NT2/D1 (cell line): Measurements from ENCODE around the gene SLC26A9.

Experiments used
- DNase-seq: peaks from one replicate; pipeline ENCODE4 v3.0.0-alpha.2; 2011; ENCODE audit warnings: low read depth, low spot score
- H3K27me3 ChIP-seq: 2 replicates; pipeline ENCODE4 v1.6.0; 2011; ENCODE audit warnings: mild to moderate bottlenecking; ENCODE audit not compliant: insufficient read length, insufficient read depth
- H3K36me3 ChIP-seq: 2 replicates; pipeline ENCODE4 v1.6.1; 2011; ENCODE audit warnings: mild to moderate bottlenecking, low read length, mixed read lengths; ENCODE audit not compliant: insufficient read depth, insufficient read length
- H3K4me1 ChIP-seq: 2 replicates; pipeline ENCODE4 v1.5.1; 2011; ENCODE audit not compliant: insufficient read depth, insufficient read length
- H3K4me3 ChIP-seq: 2 replicates; pipeline ENCODE4 v1.5.1; 2011; ENCODE audit warnings: low read depth; ENCODE audit not compliant: insufficient read length
- H3K9ac ChIP-seq: 2 replicates; pipeline ENCODE4 v1.6.0; 2011; ENCODE audit warnings: low read depth; ENCODE audit not compliant: insufficient read length
- H3K9me3 ChIP-seq: 2 replicates; pipeline ENCODE4 v1.5.1; 2011; ENCODE audit warnings: mild to moderate bottlenecking, low read length; ENCODE audit not compliant: insufficient read depth
- SUZ12 ChIP-seq: IDR thresholded peaks from 2 replicates; pipeline ENCODE4 v1.6.1; 2011; ENCODE audit not compliant: insufficient read length, insufficient read depth; ENCODE audit errors: extremely low read depth
- YY1 ChIP-seq: IDR thresholded peaks from 2 replicates; pipeline ENCODE4 v1.6.1; 2011; ENCODE audit not compliant: insufficient read length, insufficient read depth
- ZNF274 ChIP-seq: IDR thresholded peaks from 2 replicates; pipeline ENCODE4 v1.6.1; 2011; ENCODE audit warnings: mild to moderate bottlenecking, low read depth, low read length

The SLC26A9 gene, protein sequence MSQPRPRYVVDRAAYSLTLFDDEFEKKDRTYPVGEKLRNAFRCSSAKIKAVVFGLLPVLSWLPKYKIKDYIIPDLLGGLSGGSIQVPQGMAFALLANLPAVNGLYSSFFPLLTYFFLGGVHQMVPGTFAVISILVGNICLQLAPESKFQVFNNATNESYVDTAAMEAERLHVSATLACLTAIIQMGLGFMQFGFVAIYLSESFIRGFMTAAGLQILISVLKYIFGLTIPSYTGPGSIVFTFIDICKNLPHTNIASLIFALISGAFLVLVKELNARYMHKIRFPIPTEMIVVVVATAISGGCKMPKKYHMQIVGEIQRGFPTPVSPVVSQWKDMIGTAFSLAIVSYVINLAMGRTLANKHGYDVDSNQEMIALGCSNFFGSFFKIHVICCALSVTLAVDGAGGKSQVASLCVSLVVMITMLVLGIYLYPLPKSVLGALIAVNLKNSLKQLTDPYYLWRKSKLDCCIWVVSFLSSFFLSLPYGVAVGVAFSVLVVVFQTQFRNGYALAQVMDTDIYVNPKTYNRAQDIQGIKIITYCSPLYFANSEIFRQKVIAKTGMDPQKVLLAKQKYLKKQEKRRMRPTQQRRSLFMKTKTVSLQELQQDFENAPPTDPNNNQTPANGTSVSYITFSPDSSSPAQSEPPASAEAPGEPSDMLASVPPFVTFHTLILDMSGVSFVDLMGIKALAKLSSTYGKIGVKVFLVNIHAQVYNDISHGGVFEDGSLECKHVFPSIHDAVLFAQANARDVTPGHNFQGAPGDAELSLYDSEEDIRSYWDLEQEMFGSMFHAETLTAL

GRCh38 chr1:205943245-205943644, at the start of gene SLC26A9:
SLC26A9 (minus strand) TSS chr1:205943456; CDS start chr1:205935820, 7,636 bp downstream.
- no peak within 1 kb of the TSS for H3K4me3 ChIP-seq
- peaks cover 22% of the 10 kb centered on the region for H3K4me1 ChIP-seq
- H3K9me3 ChIP-seq = no peaks in the 10 kb centered on the region
- DNase-seq = no peak
- H3K36me3 ChIP-seq = no peaks in the 10 kb centered on the region
- TF ChIP-seq ZNF274 = no peak
- peaks cover 8% of the 10 kb centered on the region for H3K27me3 ChIP-seq
- H3K9ac ChIP-seq = no peak within 1 kb of the TSS

DNA sequence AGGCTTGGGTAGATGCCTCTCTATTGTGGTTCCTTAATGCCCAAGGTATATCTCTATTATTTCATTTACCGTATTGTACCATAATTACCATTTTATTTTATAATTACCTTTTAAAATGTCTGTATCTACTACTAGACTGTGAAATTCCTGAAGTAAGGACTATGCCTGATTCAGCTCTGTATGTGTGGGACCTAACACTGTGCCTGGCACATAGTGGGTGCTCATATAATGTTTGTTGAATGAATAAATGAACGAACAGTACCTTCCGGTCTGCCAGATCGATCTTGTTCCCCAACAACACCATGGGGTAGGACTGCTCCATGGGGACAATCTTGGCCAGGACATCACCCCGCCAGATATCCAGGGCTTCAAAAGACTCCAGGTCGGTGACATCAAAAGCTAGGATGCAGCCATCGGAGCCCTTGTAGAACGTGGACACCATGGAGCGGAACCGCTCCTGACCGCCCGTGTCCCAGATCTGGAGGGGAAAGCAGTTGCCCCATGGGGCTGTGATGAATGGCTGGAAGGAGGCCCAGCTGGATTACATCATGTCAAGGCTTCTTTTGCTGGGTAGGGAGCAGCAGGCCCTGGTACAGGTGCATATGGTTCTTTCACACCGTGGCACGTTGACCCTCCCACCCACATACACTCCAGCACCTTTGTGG, 49.1 kb upstream of the SLC26A9 start:
- no peak overlapping the region for H3K9ac ChIP-seq
- H3K4me1 ChIP-seq = peaks cover 5% of the 10 kb centered on the region
- DNase-seq = no peak
- H3K9me3 ChIP-seq = no peaks in the 10 kb centered on the region
- H3K36me3 ChIP-seq = peaks cover 18% of the 10 kb centered on the region
- no peak for TF ChIP-seq ZNF274
- no peak for TF ChIP-seq YY1
- no peak for TF ChIP-seq SUZ12
- H3K4me3 ChIP-seq = no peak overlapping the region
- no peaks in the 10 kb centered on the region for H3K27me3 ChIP-seq

DNA sequence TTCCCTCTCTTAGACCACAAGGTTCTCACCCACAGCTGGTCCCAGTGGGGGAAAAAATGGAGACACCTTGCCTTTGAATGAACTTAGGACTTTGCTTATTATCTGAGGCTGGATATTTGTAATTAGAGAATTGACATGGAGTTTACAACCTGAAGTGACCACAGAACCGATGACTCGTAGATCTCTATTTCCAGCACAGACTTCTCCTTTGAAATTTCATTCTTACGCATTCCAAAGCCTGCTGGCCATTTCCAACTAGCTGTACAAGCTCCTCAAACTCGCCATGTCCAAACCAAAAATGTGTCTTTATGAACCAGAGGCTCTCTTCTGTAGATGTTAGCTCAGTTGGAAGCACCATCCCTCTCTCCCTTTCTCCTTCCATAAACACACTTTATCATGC, 48.0 kb upstream of the SLC26A9 start:
- Histone ChIP-seq H3K36me3 (peaks cover 18% of the 10 kb centered on the region), H3K9ac (no peak overlapping the region), H3K4me3 (no peak overlapping the region), H3K9me3 (no peaks in the 10 kb centered on the region), H3K27me3 (no peaks in the 10 kb centered on the region), H3K4me1 (peaks cover 5% of the 10 kb centered on the region)
- TF ChIP-seq YY1 = no peak
- no peak for TF ChIP-seq SUZ12
- TF ChIP-seq ZNF274 = no peak
- DNase-seq = no peak

- H3K36me3 ChIP-seq = peaks cover 18% of the 10 kb centered on the region
- peaks cover 5% of the 10 kb centered on the region for H3K4me1 ChIP-seq
- TF ChIP-seq YY1 (no peak), SUZ12 (no peak), ZNF274 (no peak)
- no peaks in the 10 kb centered on the region for H3K27me3 ChIP-seq
- no peaks in the 10 kb centered on the region for H3K9me3 ChIP-seq
- DNase-seq = no peak
- no peak overlapping the region for H3K4me3 ChIP-seq
- H3K9ac ChIP-seq = no peak overlapping the region
These were observed 47.0 kb upstream of the SLC26A9 start for GRCh38 chr1:205990226-205990625.

DNA sequence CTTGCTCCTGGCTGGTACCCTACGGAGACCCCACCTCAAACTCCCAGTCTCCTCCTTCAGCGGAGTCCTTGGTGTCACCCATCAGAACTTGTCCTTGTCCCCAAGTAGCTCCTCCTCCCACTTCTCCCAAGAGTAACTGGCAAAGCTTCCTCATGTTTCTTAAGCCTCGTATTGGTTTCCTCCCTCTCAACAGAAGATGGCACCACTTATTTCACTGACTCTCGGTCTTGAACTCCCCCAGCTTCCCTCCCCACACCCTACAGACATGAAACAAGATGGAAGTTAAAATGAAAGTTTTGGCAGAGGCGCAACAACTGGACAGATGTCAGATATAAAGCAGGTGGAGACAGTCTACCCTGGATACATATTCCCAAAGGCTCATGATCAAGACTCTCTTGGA, 46.5 kb upstream of the SLC26A9 start:
- DNase-seq = no peak
- Histone ChIP-seq H3K27me3 (no peaks in the 10 kb centered on the region), H3K9me3 (no peaks in the 10 kb centered on the region), H3K4me3 (no peak overlapping the region), H3K4me1 (peaks cover 5% of the 10 kb centered on the region), H3K9ac (no peak overlapping the region), H3K36me3 (peaks cover 18% of the 10 kb centered on the region)
- TF ChIP-seq SUZ12 = no peak
- TF ChIP-seq ZNF274 = no peak
- TF ChIP-seq YY1 = no peak

DNA sequence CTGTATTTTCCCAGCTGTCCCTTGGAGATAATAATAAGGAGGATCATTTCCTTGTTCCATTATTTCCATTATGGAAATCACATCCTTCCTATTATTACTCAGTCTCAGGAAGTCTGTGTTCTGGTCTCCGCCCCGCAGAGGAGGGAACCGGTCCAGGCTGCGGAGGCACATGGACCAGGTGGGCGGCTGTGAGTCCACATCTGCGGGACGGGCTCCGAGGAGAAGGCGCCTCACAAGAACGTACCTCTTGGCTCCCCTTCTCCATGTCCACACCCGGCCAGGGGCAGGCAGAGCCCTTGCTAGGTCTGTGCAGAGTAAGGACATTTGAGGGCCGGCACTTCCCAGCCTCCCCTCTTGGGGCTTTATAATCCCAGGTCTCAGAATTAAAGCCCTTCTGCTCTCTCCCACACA, 45.3 kb upstream of the SLC26A9 start:
- no peak overlapping the region for H3K4me3 ChIP-seq
- peaks cover 17% of the 10 kb centered on the region for H3K36me3 ChIP-seq
- no peaks in the 10 kb centered on the region for H3K9me3 ChIP-seq
- DNase-seq = no peak
- TF ChIP-seq ZNF274 (no peak), YY1 (no peak), SUZ12 (no peak)
- H3K27me3 ChIP-seq = no peaks in the 10 kb centered on the region
- peaks cover 11% of the 10 kb centered on the region for H3K4me1 ChIP-seq
- H3K9ac ChIP-seq = no peak overlapping the region

DNA sequence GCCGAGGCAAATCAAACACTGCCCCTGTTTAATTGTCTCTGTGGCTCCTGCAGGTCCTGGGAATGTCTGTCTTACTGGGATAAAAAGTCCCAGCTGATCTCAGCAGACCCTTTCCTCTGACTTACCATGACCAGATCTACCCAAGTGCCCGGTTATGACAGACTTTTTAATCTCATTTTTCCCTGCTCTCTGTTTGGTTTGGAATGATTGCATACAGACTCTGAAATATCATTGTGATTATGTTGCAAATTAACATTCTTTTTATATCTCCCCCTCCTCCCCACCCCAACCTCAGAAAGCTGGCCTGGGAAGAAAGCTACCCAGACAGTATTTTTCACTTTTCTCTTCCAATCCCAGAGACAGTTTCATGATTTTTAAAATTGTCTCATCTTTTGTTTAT, 43.6 kb upstream of the SLC26A9 start:
- Histone ChIP-seq H3K9ac (no peak overlapping the region), H3K9me3 (no peaks in the 10 kb centered on the region), H3K4me3 (no peak overlapping the region), H3K36me3 (peaks cover 10% of the 10 kb centered on the region), H3K4me1 (peaks cover 11% of the 10 kb centered on the region), H3K27me3 (no peaks in the 10 kb centered on the region)
- DNase-seq = no peak
- TF ChIP-seq YY1 (no peak), ZNF274 (no peak), SUZ12 (no peak)
